Measurements from ENCODE around the gene STK38L.

DNA sequence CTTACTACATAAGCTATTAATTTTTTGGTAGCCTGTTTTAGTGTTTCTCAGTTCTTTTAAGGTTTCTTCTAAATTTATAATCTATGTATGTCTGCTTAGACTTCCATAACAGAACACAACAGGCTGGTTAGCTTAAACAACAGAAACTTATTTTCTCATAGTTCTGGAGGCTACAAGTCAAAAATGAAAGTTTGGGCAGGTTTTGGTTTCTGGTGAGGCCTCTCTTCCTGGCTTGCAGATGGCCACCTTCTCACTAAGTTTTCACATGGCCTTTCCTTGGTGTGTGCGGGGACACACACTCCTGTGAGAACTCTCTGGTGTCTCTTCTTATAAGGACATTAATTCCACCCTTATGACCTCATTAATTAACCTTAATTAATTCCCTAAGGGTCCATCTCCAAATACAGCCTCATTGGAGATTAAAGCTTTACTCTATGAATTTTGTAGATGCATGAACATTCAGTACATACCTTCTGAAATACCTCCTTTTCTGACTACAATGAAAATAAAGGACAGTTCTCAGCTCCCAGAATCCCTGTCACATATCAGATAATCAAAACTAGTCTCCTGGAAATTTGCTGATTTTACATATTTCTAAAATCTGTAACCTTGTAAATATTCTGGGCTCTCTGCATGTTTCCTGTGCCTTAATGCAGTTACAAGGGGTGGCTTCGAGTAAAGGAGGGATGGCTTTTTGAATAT lies 65.4 kb downstream of the STK38L start:
- TF ChIP-seq, protein P1, sequence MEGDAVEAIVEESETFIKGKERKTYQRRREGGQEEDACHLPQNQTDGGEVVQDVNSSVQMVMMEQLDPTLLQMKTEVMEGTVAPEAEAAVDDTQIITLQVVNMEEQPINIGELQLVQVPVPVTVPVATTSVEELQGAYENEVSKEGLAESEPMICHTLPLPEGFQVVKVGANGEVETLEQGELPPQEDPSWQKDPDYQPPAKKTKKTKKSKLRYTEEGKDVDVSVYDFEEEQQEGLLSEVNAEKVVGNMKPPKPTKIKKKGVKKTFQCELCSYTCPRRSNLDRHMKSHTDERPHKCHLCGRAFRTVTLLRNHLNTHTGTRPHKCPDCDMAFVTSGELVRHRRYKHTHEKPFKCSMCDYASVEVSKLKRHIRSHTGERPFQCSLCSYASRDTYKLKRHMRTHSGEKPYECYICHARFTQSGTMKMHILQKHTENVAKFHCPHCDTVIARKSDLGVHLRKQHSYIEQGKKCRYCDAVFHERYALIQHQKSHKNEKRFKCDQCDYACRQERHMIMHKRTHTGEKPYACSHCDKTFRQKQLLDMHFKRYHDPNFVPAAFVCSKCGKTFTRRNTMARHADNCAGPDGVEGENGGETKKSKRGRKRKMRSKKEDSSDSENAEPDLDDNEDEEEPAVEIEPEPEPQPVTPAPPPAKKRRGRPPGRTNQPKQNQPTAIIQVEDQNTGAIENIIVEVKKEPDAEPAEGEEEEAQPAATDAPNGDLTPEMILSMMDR (IDR thresholded peaks at IDR 0.05): no peak
- no peak for TF ChIP-seq POLR2A (IDR thresholded peaks at IDR 0.05)

Measured in adrenal gland (tissue), 5 donors.